HG02885 (cell line): ENCODE results near the gene DNAJB12.
A peak's percentile ranks its signal among the peaks of the same experiment; 100 is the strongest.
"Not testable (repeated sequence)": the region's sequence is repeated elsewhere in the genome, so short reads cannot be mapped to it uniquely, and the experiment has no call there.

Source experiments
- ATAC-seq: cut with Tn5 transposase; IDR thresholded peaks from one replicate; pipeline ENCODE4 v1.9.1; 2021; ENCODE audit warnings: mild to moderate bottlenecking; ENCODE audit not compliant: unreplicated experiment, poor library complexity

The DNAJB12 gene

GRCh38 chr10:72319416-72320254 lies 35.1 kb downstream of the DNAJB12 start:
- peak; percentile 68 for ATAC-seq

GRCh38 chr10:72318418-72319262 lies 36.1 kb downstream of the DNAJB12 start:
- no peak for ATAC-seq

GRCh38 chr10:72316748-72317435 lies 37.8 kb downstream of the DNAJB12 start:
- no peak for ATAC-seq

GRCh38 chr10:72316386-72316700 lies 38.4 kb downstream of the DNAJB12 start:
- ATAC-seq, result no peak

- ATAC-seq, result no peak
These were observed 38.9 kb downstream of the DNAJB12 start for GRCh38 chr10:72315611-72316385.

GRCh38 chr10:72315054-72315453 lies 39.7 kb downstream of the DNAJB12 start:
- no peak for ATAC-seq

GRCh38 chr10:72314263-72314662 lies 40.5 kb downstream of the DNAJB12 start:
- ATAC-seq, result no peak

GRCh38 chr10:72312865-72313391 lies 41.8 kb downstream of the DNAJB12 start:
- no peak for ATAC-seq

- ATAC-seq, result no peak
These were observed 43.1 kb downstream of the DNAJB12 start for GRCh38 chr10:72311667-72312066.

- ATAC-seq, result no peak
These were observed 44.1 kb downstream of the DNAJB12 start for GRCh38 chr10:72310636-72311035.

- no peak for ATAC-seq
These were observed 44.5 kb downstream of the DNAJB12 start for GRCh38 chr10:72310241-72310633.

GRCh38 chr10:72309290-72310240 lies 45.2 kb downstream of the DNAJB12 start:
- no peak for ATAC-seq

GRCh38 chr10:72308320-72308987 lies 46.3 kb downstream of the DNAJB12 start:
- ATAC-seq, result no peak

GRCh38 chr10:72307711-72308110 lies 47.0 kb downstream of the DNAJB12 start:
- not testable (repeated sequence) for ATAC-seq

- ATAC-seq, result no peak
These were observed 48.4 kb downstream of the DNAJB12 start for GRCh38 chr10:72306215-72306760.

GRCh38 chr10:72303424-72304128 lies 51.1 kb downstream of the DNAJB12 start:
- no peak for ATAC-seq
